HG02623 (cell line): ENCODE measurements around the gene TEK.
"Not testable (repeated sequence)": the region's sequence is repeated elsewhere in the genome, so short reads cannot be mapped to it uniquely, and the experiment has no call there.

Experiments used
- ATAC-seq: cut with Tn5 transposase; IDR thresholded peaks from one replicate; pipeline ENCODE4 v1.9.1; 2021; ENCODE audit warnings: moderate library complexity; ENCODE audit not compliant: unreplicated experiment

TEK gene

GRCh38 chr9:27108981-27109541, at the start of gene TEK:
TEK (plus strand) TSS chr9:27109225; CDS start chr9:27109591, 366 bp downstream.
- no peak for ATAC-seq

GRCh38 chr9:27059412-27059811, 49.6 kb upstream of the TEK start:
- no peak for ATAC-seq

DNA sequence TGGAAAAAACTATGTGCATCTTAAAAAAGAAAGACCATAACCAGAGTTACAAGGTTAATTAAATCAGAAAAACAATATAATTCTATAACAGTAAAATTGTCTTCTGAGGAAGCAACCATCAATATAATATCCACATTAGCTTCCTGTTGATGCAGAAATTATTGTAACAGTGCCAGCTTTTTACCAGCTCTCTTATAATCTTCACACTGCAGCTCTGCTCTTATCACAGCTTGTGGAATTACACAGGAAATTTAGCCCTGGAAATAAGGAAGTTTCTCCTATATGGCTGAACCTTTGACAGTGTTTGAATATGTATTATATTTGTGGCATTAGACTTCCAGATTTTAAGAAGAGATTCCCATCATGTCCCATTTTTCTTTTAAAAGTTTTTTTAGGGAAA, 49.1 kb upstream of the TEK start:
- no peak for ATAC-seq

DNA sequence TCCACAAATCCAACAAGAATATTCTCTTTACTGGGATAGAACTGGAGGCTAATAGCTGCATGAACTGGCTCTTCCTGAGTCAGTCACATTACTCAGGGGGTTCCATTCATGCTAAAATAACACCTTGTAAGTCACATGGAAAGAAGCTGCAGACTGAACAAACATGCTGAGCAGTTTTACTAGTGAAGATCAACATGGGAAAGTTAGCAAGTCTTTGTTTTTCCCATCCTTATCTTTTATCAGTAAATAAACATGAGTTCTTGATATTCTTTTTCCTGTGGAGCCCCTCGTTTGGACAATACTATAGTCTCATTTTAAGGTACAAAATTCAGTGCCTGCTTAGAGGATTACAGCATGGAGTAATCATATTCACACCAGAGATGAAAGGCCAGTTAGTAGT, 43.7 kb upstream of the TEK start:
- ATAC-seq = no peak

- no peak for ATAC-seq
These were observed 34.9 kb upstream of the TEK start for GRCh38 chr9:27073841-27074728.

DNA sequence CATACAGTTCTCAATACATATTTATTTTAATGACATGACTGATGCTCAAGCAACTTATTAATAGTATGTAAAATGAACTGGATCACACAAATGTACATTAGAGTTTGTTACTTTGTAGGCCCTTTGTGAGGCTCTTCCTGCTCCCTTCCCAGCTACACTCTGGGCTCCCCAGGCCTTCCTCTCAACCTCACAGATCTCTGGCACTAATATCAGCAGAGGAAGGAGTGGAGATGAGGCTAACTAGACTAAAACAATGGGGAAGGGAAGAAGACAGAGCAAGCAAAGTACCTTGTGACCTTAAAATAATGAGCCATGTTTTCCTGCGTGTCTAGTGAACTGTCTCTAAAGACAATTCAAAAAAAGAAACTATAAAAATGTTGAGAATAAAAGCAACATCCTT, 30.3 kb upstream of the TEK start:
- ATAC-seq = no peak

DNA sequence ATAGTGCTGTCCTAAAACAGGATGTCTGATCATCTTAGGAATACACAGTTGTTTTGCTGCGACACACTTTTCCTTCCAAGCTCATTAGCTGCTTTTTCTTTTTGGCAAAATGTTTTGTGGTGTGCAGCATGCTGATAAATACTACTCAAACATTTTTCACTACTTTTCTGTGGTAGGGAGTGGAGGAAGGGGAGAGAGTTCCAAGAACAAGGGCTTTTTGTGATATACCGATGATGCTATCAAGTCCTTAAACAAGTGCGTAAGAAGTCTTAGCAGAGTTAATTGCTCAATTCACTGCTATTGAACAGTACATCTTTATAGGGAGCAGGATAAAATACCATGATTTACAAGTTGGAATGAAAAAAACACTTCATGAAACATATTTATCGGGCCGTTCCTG, 23.6 kb upstream of the TEK start:
- ATAC-seq = no peak

GRCh38 chr9:27086818-27087680, 22.0 kb upstream of the TEK start:
- ATAC-seq = no peak

- ATAC-seq = no peak
These were observed 20.0 kb upstream of the TEK start for GRCh38 chr9:27088981-27089380.

GRCh38 chr9:27089706-27090105, 19.3 kb upstream of the TEK start:
- ATAC-seq = no peak

GRCh38 chr9:27090231-27090630, 18.8 kb upstream of the TEK start:
- ATAC-seq = no peak

DNA sequence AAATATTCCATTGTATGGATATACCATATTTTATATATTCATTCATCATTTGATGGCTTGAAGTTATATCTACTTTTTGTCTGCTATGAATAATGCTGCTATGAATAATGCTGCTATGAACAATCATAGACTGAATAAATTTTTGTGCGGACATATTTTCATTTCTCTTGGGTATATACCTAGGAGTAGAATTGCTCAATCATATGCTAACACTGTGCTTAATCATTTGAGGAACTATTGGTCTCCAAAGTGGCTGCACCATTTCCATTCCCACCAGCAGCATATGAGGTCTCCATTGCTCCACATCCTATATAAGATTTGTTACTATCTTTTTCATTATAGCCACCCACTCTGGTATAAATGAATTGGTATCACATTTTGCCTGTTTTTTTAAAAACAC, 18.3 kb upstream of the TEK start:
- ATAC-seq = no peak

DNA sequence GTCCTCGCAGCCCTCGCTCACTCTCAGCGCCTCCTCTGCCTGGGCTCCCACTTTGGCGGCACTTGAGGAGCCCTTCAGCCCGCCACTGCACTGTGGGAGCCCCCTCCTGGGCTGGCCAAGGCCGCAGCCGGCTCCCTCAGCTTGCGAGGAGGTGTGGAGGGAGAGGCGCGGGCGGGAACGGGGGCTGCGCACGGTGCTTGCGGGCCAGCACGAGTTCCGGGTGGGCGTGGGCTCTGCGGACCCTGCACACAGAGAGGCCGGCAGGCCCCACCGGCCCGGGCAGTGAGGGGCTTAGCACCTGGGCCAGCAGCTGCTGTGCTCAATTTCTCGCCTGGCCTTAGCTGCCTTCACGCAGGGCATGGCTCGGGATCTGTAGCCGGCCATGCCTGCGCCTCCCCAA, 16.5 kb upstream of the TEK start:
- ATAC-seq = not testable (repeated sequence)

- ATAC-seq = not testable (repeated sequence)
These were observed 15.5 kb upstream of the TEK start for GRCh38 chr9:27093384-27094067.

GRCh38 chr9:27094640-27095298, 14.3 kb upstream of the TEK start:
- no peak for ATAC-seq

- no peak for ATAC-seq
These were observed 1.8 kb upstream of the TEK start for GRCh38 chr9:27107241-27107640.

GRCh38 chr9:27109621-27110020, 596 bp downstream of the TEK start:
- ATAC-seq = no peak

GRCh38 chr9:27110181-27110580, 1.2 kb downstream of the TEK start:
- no peak for ATAC-seq

- no peak for ATAC-seq
These were observed 3.2 kb downstream of the TEK start for GRCh38 chr9:27112235-27112634.

GRCh38 chr9:27117489-27118135, 8.6 kb downstream of the TEK start:
- no peak for ATAC-seq
